Measurements from ENCODE around the gene RBM5.

The RBM5 gene

GRCh38 chr3:50147447-50147846 lies 58.7 kb downstream of the RBM5 start:
- Histone ChIP-seq H2AFZ (ENCODE audit: low read depth, low read length, severe bottlenecking) (no peak overlapping the region), H3K27ac (ENCODE audit: low read depth, low read length) (no peak overlapping the region), H3F3A (ENCODE audit: insufficient read depth) (no peaks in the 10 kb centered on the region), H3K79me2 (ENCODE audit: insufficient read depth, low read length) (no peaks in the 10 kb centered on the region), H4K20me1 (ENCODE audit: low read depth, low read length) (no peaks in the 10 kb centered on the region), H3K27me3 (ENCODE audit: low read length) (no peaks in the 10 kb centered on the region), H3K36me3 (ENCODE audit: low read length) (no peaks in the 10 kb centered on the region), H3K9me3 (ENCODE audit: insufficient read depth, low read length) (no peaks in the 10 kb centered on the region), H3K4me3 (ENCODE audit: insufficient read depth, low read length, poor library complexity, severe bottlenecking) (no peak overlapping the region), H3K9ac (ENCODE audit: low read length) (no peak overlapping the region), H3K4me2 (ENCODE audit: low read depth, low read length, poor library complexity, severe bottlenecking) (no peak overlapping the region), H3K9me2 (replicated peaks; ENCODE audit: insufficient read depth, low read length) (no peaks in the 10 kb centered on the region)
- TF ChIP-seq EZH2phosphoT487 (conservative IDR thresholded peaks at IDR 0.05; ENCODE audit: low read length), result no peak
- TF ChIP-seq CTCF (IDR thresholded peaks at IDR 0.05; ENCODE audit: insufficient read depth, low read length, poor library complexity, severe bottlenecking), result no peak

- Histone ChIP-seq H3K36me3 (ENCODE audit: low read length) (no peaks in the 10 kb centered on the region), H3K4me3 (ENCODE audit: insufficient read depth, low read length, poor library complexity, severe bottlenecking) (no peak overlapping the region), H3K27ac (ENCODE audit: low read depth, low read length) (no peak overlapping the region), H3K4me2 (ENCODE audit: low read depth, low read length, poor library complexity, severe bottlenecking) (no peak overlapping the region), H3K9me3 (ENCODE audit: insufficient read depth, low read length) (no peaks in the 10 kb centered on the region), H3F3A (ENCODE audit: insufficient read depth) (no peaks in the 10 kb centered on the region), H2AFZ (ENCODE audit: low read depth, low read length, severe bottlenecking) (no peak overlapping the region), H3K9me2 (replicated peaks; ENCODE audit: insufficient read depth, low read length) (no peaks in the 10 kb centered on the region), H3K27me3 (ENCODE audit: low read length) (no peaks in the 10 kb centered on the region), H4K20me1 (ENCODE audit: low read depth, low read length) (no peaks in the 10 kb centered on the region), H3K9ac (ENCODE audit: low read length) (no peak overlapping the region), H3K79me2 (ENCODE audit: insufficient read depth, low read length) (no peaks in the 10 kb centered on the region)
- TF ChIP-seq CTCF (IDR thresholded peaks at IDR 0.05; ENCODE audit: insufficient read depth, low read length, poor library complexity, severe bottlenecking) (no peak), EZH2phosphoT487 (conservative IDR thresholded peaks at IDR 0.05; ENCODE audit: low read length) (no peak)
Measured at GRCh38 chr3:50147861-50148260, 59.1 kb downstream of the RBM5 start.

- no peak overlapping the region for H2AFZ ChIP-seq (ENCODE audit: low read depth, low read length, severe bottlenecking)
- no peaks in the 10 kb centered on the region for H3K27me3 ChIP-seq (ENCODE audit: low read length)
- TF ChIP-seq EZH2phosphoT487 (conservative IDR thresholded peaks at IDR 0.05; ENCODE audit: low read length) (no peak), CTCF (IDR thresholded peaks at IDR 0.05; ENCODE audit: insufficient read depth, low read length, poor library complexity, severe bottlenecking) (no peak)
- no peaks in the 10 kb centered on the region for H3K79me2 ChIP-seq (ENCODE audit: insufficient read depth, low read length)
- no peaks in the 10 kb centered on the region for H3K9me2 ChIP-seq (replicated peaks; ENCODE audit: insufficient read depth, low read length)
- H3K36me3 ChIP-seq (ENCODE audit: low read length), result no peaks in the 10 kb centered on the region
- no peak overlapping the region for H3K4me2 ChIP-seq (ENCODE audit: low read depth, low read length, poor library complexity, severe bottlenecking)
- H3K4me3 ChIP-seq (ENCODE audit: insufficient read depth, low read length, poor library complexity, severe bottlenecking), result no peak overlapping the region
- no peaks in the 10 kb centered on the region for H4K20me1 ChIP-seq (ENCODE audit: low read depth, low read length)
- H3K27ac ChIP-seq (ENCODE audit: low read depth, low read length), result no peak overlapping the region
- H3K9ac ChIP-seq (ENCODE audit: low read length), result no peak overlapping the region
- no peaks in the 10 kb centered on the region for H3F3A ChIP-seq (ENCODE audit: insufficient read depth)
- no peaks in the 10 kb centered on the region for H3K9me3 ChIP-seq (ENCODE audit: insufficient read depth, low read length)
Measured at GRCh38 chr3:50150404-50150750, 61.7 kb downstream of the RBM5 start.

Data from SU-DHL-6 (cell line).